Effector CD4-positive, alpha-beta T cell (primary cell): ENCODE data around the gene GID8.

ENCODE experiments used
- DNase-seq: peaks from one replicate; pipeline ENCODE4 v3.0.0-alpha.2; 2020

GID8 gene

DNA sequence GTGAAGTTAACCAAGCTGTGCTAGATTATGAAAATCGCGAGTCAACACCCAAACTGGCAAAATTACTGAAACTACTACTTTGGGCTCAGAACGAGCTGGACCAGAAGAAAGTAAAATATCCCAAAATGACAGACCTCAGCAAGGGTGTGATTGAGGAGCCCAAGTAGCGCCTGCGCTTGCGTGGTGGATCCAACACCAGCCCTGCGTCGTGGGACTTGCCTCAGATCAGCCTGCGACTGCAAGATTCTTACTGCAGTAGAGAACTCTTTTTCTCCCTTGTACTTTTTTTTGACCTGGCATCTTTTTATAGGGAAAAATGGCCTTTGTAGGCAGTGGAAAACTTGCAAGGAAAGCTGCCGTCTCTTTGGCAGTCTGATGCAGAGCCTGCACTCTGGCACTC is 6.8 kb downstream of the GID8 start:
- no peak for DNase-seq

DNA sequence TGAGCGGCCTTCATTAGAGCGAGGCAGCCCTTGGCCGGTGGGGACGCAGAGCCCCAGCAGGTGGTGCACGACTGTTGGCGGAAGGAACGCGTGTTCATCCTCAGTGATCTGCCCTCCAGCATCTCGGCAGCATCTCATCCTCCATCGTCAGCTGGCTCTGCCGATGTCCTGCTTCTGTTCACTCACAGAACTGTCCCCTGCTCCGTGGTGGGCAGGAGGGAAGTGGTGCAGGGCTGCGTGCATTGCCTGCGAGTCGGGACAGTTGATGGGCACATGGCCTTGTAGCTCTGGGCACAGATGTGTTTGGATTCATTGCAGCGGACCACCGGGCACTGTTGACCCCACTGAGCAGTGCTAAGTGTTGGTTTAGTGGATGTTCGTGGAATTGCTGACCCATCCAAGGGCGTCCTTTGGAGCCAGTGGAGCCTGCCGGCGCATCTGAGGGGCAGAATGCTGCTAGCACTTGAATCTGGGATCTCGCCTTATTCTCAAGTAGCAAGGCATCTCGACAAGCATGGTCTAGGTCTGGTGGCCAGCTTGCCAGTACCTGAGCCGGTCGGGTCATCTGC is 7.9 kb downstream of the GID8 start:
- DNase-seq = no peak

DNA sequence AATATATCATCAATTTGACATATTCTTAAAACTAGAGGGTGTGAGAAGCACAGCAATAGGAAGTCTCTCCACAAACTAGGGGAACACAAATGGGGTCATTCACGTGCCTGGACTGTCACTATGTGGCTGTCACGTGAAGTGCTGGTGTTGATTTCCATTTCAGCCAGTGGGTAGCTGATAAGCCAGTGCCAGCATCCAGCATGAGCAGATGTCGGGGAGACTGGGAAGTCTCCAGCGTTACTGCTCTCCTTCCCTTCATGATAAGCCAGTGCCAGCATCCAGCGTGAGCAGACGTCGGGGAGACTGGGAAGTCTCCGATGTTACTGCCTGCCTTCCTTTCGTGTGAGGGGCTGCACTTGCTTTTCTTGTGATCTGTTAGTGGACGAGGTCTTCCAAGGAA is 9.0 kb downstream of the GID8 start:
- no peak for DNase-seq

DNA sequence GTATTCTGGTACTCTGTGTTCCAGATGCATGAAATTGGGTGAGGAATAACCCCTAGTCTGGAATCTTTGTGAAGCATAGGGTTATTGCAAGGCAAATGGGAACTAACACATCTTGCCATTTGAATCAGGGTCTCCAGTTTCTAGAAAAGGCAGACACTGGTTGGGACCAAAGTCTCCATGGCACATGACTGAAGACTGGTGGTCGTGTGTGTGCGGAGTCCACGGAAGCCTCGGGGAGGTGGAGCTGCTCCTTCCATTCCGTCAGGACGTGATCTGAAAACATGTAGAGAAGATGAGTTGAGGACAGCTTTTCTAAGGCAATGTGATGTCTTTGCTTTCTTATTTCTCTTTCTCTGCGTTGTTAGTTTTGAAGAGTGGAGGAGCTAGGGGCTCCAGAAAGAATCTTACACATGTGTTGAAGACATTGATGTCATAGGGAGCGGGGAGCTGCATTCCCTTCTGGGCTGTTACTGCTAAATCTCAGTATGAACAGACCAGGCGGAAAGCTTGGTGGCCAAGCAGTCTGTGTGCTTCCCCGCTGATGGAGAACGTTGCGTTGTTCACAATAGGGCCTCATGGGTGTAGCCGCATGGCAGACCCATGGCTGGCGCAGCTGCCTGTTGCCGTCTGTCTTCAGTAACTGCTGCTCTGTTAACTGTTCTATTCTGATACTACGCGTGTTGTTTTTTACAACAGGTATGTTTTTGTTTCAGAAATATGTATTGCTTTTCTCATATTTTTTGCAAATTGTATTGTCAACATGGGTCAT is 9.8 kb downstream of the GID8 start:
- no peak for DNase-seq

DNA sequence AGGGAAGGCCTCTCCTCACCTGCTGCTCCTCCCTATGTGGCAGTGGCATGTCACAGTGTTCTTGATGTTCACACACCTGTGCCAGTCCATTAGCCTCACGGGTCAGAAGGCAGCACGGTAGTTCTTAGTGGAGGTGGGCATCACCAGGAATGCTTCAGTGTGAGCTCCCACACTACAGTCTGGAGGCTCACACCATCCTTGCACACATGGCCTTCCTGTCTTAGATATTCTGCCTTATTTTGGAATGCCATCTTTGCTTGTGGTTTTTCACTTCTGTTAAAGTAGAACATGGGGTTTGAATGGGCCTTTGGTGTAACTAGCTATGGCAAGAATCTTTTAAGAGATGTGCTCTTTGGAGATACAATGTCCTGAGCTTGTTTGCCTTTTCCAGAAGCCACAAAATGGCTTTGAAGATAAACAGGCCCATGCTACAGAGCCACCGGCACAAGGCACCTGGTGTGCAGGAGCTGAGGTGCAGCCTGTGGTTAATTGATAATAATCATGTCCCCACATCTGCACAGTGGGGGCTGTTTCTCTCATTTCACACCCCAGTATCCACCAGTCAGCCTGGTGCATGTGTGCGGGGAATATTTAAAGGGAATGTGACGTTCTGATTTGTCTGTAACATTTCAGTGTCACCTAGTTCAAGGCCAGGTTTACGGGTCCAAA is 11.3 kb downstream of the GID8 start:
- no peak for DNase-seq

DNA sequence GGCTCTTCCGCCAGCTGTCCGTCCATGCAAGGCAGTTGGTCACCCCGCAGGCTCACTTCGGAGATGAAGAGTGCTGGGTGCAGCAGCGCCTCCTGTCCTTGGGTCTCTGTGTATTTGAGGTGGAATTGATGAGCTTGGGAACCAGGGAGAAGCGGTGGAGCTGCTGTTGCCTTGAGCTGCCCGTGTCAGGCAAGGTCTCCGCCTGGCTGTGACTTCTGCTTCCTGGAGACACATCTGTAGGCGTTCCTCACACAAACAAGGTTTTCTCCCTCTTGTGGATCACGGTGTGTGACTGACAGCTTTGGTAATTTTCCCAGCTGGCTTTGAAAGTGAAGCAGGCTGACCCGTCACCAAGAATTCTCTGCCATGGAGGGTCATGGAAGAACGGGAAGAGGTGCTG is 12.0 kb downstream of the GID8 start:
- DNase-seq = no peak

DNA sequence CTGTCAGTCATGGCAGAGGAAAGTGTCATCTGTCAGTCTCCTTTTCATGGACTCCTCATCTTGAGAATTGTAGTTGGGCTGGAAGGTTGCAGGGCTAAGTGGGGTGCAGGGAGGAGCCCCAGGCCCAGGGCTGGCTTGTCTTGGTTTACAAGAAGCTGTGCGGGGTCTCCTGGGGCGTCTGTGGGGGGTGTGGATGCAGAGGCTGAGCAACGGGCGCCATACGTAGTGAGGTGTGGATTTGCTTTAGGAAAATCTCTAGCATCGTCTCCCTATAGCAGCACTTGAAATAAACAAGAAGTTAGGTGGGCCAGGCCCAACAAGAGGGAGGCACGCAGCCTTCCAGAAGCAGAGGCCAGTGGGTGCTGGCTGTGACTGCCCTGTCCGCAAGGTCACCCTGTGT is 12.8 kb downstream of the GID8 start:
- DNase-seq = no peak

DNA sequence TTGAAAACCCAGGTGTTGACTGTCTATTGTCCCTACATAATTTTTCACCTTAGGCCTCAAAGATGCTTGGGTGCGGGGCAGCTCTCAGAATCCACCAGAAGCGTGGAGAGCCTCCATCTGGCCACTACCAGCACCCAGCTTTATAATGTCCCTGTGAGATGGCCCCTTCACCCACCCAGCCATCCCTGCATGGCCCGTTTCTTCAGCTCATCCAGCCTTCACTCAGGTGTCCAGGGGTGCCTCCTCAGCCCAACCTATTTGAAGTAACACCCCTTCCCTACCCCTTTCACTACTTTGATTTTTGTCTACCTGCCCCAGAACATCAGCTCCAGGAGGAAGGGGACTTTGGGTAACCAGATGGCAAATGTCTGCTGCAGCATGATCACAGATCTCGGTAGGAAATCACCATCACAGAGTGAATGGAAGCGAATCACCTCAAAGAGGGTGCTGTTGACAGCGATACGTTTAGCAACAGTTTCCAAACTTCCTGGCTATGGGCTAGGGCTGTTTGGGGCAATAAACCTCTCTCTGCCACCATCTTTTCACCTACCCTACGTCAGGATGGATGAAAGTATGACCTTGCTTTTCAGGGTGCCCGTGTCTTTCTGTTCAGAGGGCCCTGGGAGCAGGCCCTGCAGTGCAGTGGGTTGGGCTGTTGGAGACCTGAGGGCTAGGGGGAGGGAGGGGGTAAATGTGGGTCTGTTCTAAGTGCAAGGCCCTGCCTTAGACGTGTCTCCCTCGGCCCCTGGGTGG is 13.4 kb downstream of the GID8 start:
- DNase-seq = no peak

DNA sequence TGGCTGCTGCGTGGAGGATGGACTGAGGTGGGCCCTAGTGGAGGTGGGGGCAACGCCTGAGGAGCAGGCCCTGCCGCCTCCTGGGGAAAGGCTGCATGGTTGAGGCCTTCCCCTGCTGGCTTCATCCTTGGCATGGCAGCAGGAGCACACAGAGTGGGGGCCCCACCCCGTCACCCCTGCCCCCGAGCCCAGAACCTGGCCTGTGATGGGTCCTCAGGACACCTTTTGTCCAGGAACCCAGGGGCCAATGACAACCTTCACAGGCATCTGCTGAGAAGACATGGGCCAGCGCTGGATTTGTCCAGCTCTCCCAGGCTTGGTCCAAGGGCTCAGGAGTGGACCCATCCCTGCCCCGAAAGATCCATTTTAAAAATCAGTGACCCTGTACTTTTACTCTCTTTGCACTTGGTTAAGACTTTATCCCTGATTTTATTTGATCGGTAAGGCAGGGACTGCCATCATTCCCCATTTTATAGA is 14.0 kb downstream of the GID8 start:
- DNase-seq = no peak

DNA sequence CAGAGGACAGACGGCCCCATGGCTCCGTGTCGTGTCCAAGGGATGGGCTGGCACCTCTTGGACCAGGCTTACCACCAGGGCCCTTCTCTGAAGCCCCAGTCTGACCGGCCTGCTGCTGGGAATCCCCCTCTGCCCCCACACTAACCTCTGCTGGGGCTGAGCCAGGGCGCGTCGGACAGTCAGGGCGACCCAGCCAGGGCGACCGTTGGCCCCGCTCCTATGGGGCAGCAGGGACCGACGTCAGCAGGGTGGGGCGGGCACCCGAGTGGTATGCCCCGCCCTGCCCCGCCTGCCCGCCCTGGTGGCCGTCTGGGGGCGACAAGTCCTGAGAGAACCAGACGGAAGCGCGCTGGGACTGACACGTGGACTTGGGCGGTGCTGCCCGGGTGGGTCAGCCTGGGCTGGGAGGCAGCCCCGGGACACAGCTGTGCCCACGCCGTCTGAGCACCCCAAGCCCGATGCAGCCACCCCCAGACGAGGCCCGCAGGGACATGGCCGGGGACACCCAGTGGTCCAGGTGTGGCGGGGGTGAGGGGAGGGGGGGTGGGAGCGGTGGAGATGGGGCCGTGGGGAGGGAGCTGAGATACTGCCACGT is 14.5 kb downstream of the GID8 start, which contains the start of gene SLC17A9:
Gene SLC17A9 (plus strand): TSS at position 337 of the 595 bp plus-strand sequence. CDS start 122 bp downstream, at position 459.
- DNase-seq = peak; percentile 31

DNA sequence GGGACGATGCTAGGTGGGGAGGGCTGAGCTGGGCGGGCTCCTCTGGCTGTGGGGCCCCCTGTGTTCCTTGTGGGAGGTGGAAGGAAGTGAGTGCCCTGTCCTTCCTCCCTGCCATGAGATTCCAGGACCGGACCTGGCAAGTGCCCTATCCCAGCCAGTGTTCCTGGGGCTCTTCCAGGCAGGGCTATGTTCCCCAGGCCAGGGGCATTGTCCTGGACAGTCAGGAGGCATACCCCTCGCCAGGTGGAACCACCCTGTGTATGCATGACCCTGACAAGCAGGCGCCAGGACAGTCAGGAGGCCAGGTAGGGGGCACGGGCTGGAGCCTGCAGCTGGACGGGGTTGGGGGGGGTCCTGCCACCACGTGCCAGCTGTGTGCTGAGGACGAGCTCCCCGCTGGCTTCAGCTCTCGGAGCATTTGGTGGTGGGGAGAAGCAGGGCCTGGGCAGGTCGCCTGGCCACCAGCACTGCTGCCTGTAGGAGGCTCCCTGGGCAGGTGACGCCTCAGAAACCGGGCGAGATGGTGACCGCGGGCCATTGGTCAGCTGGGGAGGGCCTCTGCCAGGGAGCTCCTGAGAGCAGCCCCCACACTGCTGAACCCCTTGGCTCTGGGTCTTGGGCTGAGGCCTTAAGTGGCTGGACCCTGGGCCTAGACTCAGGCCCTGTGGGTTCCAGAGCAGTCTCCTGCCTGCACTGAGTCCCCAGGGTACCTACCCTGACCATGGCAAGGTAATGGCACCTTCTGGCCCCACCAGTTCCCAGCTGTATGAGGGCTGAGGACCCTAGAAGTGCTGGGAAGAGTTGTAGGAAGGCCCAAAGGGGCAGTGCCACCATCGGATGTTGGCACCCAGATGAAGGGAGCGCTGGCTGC is 15.3 kb downstream of the GID8 start:
- no peak for DNase-seq

DNA sequence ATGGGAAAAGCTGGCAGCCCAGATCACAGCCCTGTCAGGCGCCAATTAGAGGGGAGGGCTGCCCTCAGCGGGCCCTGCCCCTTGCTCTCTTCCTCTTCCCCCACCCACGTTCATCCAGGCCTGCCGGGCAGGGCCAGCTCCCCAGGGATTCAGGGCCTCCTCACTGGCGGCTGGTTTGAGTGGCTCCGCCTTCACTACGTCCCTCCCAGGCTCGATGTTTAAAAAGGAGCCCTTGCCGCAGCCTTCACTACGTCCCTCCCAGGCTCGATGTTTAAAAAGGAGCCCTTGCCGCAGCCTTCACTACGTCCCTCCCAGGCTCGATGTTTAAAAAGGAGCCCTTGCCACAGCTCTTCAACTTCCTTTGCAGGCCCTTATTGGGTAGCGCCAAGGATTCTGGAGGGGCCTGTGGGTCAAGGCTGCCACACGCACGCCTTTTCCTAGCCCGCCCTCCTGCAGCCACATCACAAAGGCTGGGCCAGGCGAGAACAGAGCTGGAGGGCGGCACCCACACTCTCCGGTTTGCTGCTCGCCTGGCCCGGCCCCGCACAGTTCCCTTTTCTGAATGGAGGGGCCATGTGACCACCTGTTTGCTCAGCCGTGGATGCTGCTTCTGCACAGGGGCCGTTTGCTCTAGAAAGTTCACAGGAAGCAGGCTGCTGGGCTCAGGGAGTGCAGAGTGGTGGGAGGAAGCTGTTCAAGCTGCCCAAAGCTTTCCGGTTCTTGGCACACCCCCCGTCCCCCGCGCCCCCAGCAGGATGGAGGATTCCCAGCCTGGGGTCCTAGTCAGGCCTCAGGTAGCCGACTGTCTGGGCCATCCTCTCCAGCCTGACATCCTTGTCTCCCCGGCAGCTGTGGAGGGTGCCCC is 16.1 kb downstream of the GID8 start:
- peak; percentile 64 for DNase-seq

DNA sequence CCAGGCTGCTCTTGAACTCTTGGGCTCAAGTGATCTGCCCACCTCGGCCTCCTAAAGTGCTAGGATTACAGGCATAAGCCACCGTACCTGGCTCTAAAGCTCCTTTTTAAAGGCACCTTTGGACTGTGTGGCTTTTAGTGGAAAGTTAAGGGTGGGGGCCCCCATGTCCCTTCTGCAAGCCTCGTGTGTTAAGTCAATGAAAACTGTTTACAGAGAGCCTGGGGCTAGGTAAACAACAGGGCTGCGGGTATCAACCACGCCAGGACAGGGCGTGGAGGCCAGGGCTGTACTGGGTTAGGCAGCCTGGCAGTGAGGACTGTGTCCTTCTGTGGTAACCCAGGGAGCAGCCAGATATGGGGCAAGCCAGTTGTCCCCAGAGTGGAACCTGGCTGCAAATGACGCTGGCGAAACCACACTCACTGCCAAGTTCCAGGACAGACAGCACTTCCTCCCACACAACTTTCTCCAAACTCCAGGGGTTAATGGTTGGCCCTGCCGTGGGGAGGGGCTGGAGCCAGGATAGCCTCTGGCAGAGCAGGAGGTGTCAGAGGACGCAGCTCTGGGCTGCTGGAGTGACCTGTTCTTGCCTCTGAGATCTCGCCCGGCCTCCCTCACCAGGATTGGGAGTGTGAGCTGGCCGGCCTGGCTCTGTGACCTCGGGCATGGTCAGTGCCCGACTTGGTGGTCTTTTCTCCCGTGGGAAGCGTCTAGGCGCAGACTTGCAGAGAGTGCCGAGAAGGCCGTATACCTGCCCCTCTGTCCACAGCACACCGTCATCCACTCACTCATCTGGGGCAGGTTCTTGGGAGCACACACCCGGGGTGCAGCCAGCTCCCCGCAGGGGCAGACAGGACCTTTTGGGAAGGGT is 17.8 kb downstream of the GID8 start:
- DNase-seq = no peak

DNA sequence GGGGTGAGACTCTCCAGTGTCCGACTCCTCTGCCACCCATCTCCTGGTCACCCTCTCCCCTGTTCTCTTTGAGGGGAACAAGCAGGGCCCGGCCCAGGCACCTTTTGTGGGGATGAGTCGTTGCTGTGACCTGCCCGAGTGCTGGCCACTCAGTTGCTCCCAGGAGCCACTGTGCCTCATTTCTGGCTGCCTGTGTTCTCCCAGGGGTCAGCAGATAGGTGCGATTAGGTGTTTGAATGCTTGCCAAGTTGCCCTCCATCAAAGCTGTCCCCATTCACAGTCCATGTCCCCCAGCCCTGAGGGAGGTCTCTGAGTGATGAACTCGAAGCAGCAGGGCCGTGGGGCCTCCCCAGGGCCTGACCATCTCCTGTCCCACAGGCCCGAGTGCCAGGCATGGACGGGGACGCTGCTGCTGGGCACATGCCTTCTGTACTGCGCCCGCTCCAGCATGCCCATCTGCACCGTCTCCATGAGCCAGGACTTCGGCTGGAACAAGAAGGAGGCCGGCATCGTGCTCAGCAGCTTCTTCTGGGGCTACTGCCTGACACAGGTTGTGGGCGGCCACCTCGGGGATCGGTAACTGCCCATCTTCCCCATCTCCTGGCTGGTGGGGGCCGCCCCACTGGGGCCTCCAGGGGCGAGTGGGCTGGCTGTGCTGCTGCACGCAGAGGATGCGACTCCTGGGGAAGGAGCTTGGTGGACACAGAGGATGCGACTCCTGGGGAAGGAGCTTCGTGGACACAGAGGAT is 18.6 kb downstream of the GID8 start:
- no peak for DNase-seq

DNA sequence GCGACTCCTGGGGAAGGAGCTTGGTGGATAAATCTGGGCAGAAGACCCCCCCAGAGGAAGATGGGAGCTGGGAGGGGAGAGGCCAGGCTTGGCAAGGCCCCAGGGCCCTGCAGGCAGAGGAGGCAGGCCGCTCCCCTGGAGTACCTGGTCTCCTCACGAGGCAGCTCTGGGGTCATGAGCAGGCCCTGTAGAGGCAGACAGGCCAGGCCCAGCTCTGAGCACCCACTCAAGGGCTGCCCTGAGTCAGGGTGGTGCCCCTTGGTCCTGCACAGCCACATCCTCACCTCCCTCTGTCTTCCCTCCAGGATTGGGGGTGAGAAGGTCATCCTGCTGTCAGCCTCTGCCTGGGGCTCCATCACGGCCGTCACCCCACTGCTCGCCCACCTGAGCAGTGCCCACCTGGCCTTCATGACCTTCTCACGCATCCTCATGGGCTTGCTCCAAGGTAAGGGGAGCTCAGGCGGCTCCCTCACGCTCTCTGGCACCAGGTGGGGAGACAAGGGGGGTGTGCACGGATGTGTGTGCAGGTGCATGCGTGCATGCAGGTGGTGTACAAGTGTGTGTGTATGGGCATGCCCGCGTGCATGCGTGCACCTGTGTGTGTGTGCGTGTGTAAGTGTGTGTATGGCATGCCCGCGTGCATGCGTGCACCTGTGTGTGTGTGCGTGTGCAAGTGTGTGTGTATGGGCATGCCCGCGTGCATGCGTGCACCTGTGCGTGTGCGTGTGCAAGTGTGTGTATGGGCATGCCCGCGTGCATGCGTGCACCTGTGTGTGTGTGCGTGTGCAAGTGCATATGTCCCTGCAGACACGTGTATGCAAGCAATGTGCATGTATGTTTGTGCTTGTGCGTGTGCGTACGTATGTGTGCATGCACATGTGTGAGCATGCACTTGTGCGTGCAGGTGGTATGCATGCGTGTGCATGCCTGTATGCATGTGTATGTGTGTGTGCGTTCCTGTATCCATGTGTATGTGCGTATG is 19.5 kb downstream of the GID8 start:
- no peak for DNase-seq

DNA sequence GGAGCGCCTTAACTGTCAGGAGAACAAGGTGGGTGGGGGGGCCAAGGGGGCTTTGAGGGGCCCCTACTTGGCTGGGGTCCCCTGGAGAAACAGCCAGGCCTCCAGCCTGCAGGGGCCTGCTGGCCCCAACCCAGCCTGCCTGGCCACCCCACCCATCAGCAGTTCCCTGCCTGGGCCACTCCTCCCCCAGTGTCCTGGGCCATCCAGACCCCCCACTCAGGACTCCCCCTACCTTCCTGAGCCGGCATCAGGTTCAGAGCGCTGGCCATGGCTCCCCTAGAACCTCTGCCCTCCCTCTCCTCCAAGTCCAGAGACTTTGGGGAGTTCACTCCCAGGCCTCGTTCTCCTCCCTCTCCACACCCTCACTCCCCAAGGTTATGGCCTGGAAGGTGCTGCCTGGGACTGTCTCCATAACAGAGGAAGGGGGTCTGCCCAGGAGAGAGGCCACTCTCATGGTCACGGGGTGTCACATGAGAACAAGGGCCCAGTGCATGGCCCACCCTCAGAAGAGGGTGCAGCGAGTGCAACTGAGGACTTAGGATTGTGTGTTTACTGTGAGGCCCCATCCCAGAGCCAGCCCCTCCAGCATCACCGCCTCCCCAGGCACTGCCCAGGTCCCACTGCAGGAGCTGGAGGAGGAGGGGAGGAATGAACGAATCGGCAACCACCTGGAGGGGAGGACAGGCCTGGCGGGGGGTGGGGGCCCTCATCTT is 20.6 kb downstream of the GID8 start:
- DNase-seq = no peak
